ENCODE results near the gene FTH1.
A peak's percentile ranks its signal among the peaks of the same experiment; 100 is the strongest.
"Not testable (repeated sequence)": the region's sequence is repeated elsewhere in the genome, so short reads cannot be mapped to it uniquely, and the experiment has no call there.

Gene FTH1

DNA sequence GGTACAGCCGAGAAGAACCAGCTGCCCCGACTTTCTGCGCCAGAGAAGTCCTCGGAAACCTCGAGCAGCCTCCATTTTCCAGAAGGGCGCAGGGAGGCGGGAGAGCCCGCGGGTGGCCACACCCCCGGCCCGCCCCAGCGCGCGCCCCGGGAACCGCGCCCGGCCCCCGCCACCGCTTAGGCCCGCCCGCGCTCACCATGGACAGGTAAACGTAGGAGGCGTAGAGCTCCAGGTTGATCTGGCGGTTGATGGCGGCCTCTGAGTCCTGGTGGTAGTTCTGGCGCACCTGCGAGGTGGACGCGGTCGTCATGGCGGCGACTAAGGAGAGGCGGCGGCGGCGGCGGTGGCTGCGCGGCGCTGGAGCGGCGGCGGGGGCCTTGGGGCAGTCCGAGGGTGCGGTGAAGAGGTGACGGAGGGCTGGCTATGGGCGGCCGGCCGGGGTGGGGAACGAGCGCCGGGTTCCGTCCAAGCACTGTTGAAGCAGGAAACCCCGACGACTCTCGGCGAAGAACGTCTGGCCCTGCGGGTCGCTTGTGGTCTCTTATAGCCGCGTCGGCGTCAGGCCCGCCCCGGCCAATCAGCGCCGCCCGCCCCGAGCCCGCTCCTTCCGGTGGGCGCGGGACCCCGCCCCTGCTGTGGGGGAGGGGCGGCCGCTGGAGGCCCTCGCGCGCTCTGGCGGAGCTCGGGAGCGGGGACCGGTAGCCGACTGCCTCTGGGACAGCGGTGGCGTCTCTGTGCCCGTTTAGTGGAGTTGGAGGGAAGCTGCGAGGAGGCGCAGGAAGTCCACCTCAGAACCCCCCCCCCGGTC, at the start of gene FTH1:
Gene FTH1 (minus strand): TSS at position 519 of the 808 bp plus-strand sequence. CDS start 209 bp downstream, at position 310.
- Mint-ChIP-seq H3K36me3 (peaks cover 23 to 36% of the 10 kb centered on the region in 2 donors), H3K4me1 (peaks cover 53 to 78% of the 10 kb centered on the region in 2 donors), H3K27me3 (no peaks in the 10 kb centered on the region), H3K27ac (peak within 1 kb of the TSS; percentile 96), H3K4me3 (peak within 1 kb of the TSS; percentile 88 to 90), H3K9me3 (no peaks in the 10 kb centered on the region)
- DNase-seq: peak; percentile 85
- peak; percentile 58 to 67 for ATAC-seq (replicated peaks)

DNA sequence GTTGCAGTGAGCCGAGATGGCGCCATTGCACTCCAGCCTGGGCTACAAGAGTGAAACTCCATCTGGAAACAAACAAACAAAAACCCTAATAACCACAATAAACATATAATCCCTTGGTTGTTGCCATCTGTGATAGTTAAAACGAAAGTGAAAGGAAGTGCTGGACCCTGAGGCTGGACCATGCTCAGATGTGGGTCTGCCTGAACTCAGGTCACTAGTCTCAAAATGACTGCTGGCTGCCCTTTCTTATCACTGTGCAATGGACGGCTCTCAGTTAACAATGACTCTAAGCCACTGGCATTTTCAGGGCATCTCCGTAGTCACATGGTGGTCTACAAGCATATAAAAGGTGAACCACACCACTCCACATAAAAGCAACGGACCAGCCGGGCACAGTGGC, 48.2 kb upstream of the FTH1 start:
- Mint-ChIP-seq H3K36me3 (no peaks in the 10 kb centered on the region), H3K4me1 (peaks cover 4 to 11% of the 10 kb centered on the region in 2 donors), H3K27ac (no peak overlapping the region), H3K4me3 (no peak overlapping the region), H3K27me3 (peaks cover 4 to 5% of the 10 kb centered on the region in 2 donors), H3K9me3 (peaks cover 0 to 1% of the 10 kb centered on the region in 2 donors)
- DNase-seq (no peak), ATAC-seq (replicated peaks) (no peak)

DNA sequence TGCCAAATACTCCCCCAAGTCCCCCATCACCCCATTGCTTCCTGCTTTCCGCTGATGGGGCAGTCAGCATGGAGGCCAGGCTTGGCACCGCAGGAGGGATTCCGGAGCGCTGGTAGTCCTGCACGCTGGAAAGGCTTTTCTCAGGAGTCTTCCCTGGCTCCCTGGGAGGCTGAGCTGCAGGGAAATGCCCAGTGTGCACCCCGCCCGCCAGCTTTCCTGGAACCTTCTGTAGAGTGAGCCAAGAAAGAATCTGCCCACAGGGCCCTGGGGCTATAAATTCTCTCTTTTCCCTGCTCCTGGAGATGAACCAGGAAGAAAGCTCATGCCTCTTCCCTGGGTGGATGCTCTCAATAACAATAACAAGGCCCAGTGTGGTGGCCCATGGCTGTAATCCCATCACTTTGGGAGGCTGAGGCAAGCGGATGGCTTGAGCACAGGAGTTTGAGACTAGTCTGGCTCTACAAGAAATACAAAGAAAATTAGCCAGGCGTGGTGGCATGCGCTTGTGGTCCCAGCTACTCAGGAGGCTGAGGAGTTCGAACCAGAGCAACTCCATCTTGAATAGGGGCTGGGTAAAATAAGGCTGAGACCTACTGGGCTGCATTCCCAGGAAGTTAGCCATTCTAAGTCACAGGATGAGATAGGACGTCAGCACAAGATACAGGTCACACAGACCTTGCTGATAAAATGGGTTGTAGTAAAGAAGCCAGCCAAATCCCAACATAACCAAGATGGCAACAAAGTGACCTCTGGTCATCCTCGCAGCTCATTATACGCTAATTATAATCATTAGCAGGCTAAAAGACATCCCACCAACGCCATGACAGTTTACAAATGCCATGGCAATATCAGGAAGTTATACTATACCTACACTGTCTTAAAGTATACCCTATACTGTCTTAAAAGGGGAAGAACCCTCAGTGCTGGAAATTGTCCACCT, 46.4 kb upstream of the FTH1 start:
- Mint-ChIP-seq H3K27ac (no peak overlapping the region), H3K9me3 (no peaks in the 10 kb centered on the region), H3K4me1 (peaks cover 0 to 3% of the 10 kb centered on the region in 2 donors), H3K4me3 (no peak overlapping the region), H3K36me3 (no peaks in the 10 kb centered on the region), H3K27me3 (peaks cover 4 to 5% of the 10 kb centered on the region in 2 donors)
- ATAC-seq (replicated peaks): no peak
- no peak for DNase-seq

DNA sequence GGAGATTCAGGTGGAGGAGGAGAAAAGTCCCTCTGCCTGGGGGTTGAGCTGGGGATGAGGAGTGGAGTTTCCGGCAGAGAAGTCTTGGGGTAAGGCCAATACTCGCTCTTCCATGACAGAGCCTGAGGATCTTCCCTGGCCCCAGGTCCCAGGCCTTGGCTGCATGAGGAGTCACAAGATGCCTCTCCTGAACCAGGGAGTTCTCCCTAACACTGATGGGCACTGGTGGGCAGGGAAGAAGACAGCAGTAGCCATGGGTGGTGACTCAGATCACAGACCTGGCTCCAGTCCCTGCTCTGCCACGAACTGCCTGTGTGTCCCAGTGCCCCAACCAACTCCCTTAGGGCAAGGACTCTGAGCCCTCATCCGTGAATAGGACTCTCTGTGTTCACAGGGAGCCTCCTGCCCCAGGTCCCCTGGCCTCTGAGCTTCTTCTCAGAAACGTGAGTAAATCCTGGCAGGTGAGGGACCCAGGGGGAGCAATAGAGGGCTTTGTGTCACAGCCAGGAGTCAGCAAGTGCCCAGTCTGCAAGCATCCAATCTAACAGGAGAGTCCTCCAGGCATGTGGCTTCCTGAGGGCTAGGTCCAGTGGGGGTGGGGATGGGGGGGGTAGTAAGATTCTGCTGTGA, 45.5 kb upstream of the FTH1 start:
- H3K4me1 Mint-ChIP-seq: no peaks in the 10 kb centered on the region
- H3K4me3 Mint-ChIP-seq: no peak overlapping the region
- no peaks in the 10 kb centered on the region for H3K36me3 Mint-ChIP-seq
- peaks cover 4 to 5% of the 10 kb centered on the region in 2 donors for H3K27me3 Mint-ChIP-seq
- H3K9me3 Mint-ChIP-seq: no peaks in the 10 kb centered on the region
- DNase-seq (no peak), ATAC-seq (replicated peaks) (no peak)
- no peak overlapping the region for H3K27ac Mint-ChIP-seq

DNA sequence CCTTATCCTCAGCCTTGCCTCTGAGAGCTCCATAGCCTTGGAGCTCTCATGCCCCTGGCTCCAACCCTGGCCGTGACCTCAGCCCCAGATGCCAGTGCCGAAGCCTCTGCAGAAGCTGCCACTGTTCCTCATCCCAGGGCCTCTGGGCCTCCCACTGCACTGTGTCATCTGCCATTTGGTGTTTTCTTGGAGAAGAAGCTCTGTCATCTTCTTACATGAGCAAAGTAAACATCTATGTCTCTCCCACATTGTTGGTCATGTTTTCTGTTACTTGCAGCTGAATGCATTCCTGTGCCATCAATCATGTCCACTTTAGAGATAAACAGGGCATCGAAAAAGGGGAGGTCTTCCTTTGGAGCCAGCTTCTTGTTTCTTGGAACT, 45.0 kb upstream of the FTH1 start:
- no peaks in the 10 kb centered on the region for H3K9me3 Mint-ChIP-seq
- no peaks in the 10 kb centered on the region for H3K36me3 Mint-ChIP-seq
- ATAC-seq (replicated peaks) (no peak), DNase-seq (no peak)
- no peak overlapping the region for H3K4me3 Mint-ChIP-seq
- H3K27me3 Mint-ChIP-seq: peaks cover 4 to 5% of the 10 kb centered on the region in 2 donors
- H3K27ac Mint-ChIP-seq: no peak overlapping the region
- no peaks in the 10 kb centered on the region for H3K4me1 Mint-ChIP-seq

DNA sequence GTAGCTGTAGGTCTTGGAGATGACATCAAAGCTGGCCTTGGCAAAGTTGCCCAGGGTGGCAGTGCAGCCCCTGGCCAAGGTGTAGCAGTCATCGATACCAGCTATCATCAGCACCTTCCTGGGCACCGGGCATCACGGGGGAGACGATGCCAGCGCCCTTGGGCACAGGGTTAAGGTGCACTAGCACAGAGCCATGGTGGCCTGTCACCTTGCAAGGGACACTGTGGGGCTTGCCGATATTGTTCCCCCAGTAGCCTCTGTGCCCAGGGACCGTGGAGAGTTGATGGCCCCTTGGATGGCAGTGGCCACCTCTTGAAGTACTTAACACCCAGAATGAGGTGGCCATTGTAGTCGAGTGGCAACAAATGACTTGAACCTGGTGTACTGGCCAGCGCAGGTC, 44.4 kb upstream of the FTH1 start:
- DNase-seq: no peak
- Mint-ChIP-seq H3K4me3 (no peak overlapping the region), H3K4me1 (no peaks in the 10 kb centered on the region), H3K27me3 (peaks cover 4 to 5% of the 10 kb centered on the region in 2 donors), H3K27ac (no peak overlapping the region), H3K9me3 (no peaks in the 10 kb centered on the region), H3K36me3 (no peaks in the 10 kb centered on the region)
- ATAC-seq (replicated peaks): no peak

DNA sequence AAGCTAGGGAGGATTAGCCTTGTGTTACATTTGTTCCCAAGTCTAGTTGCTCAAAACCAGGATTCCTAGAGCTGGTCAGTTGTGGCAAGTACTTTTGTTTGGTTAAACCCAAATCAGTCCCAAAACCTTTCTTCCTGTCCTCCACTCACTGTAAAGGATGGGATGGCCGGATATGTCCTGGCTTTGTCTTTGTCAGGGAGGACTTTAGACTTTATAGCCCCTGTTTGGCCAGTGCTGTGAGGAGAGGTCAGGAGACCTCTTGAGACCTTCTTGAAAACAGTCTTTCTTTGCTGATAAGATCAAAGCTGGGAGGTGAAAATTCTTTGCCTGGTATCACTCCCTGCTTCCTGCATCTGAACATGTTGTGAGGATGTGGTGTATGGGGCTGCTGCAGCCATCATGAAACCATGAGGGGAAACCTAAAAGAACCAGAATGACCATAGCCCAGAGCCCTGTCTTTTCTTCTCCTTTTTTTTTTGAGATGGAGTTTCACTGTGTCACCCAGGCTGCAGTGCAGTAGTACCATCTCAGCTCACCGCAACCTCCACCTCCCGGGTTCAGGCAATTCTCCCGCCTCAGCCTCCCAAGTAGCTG, 43.6 kb upstream of the FTH1 start:
- DNase-seq (no peak), ATAC-seq (replicated peaks) (no peak)
- Mint-ChIP-seq H3K27me3 (peaks cover 4 to 5% of the 10 kb centered on the region in 2 donors), H3K4me1 (no peaks in the 10 kb centered on the region), H3K27ac (no peak overlapping the region), H3K9me3 (no peaks in the 10 kb centered on the region), H3K4me3 (no peak overlapping the region), H3K36me3 (no peaks in the 10 kb centered on the region)

DNA sequence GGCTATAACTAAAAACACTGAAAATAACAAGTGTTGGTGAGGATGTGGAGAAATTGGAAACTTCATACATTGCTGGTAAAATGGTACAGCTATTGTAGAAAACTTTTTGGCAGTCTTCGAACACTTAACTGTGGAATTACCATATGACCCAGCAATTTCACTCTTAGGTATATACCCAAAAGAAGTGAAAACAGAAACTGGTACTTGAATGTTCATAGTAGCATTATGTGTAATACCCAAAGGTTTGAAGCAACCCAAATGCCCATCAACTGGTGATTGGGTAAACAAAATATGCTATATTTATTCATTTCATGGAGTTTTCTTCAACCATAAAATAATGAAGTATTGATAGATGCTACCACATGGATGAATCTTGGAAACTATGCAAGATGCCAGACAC, 40.8 kb upstream of the FTH1 start:
- peak; percentile 60 to 72 for ATAC-seq (replicated peaks)
- Mint-ChIP-seq H3K27ac (no peak overlapping the region), H3K36me3 (no peaks in the 10 kb centered on the region)

DNA sequence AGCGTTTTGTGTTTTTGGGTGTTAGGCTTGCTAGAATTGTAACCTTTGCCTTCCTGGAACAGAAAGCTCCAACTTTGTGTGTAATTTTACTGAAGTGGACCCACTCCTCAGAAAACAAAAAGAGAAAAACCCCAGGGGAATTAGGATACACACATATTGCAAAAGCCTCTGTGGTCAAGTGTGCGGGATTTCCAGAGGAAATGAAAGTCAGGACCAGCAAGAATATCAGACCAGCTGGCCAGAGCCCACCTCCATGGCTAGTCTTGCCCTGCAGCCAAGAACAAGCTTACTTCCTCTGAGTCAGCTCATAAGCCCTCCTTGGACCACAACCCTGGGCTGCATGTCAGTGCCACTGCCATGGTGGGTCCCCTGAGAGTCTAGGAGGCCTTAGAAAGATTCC, 37.0 kb upstream of the FTH1 start:
- DNase-seq (peak; percentile 32), ATAC-seq (replicated peaks) (peak; percentile 77 to 93)
- H3K36me3 Mint-ChIP-seq: peaks cover 5 to 6% of the 10 kb centered on the region in 2 donors
- H3K4me3 Mint-ChIP-seq: no peak overlapping the region
- peaks cover 2 to 4% of the 10 kb centered on the region in 2 donors for H3K9me3 Mint-ChIP-seq
- peaks cover 0 to 6% of the 10 kb centered on the region in 2 donors for H3K27me3 Mint-ChIP-seq
- peaks cover 7 to 14% of the 10 kb centered on the region in 2 donors for H3K4me1 Mint-ChIP-seq
- H3K27ac Mint-ChIP-seq: no peak overlapping the region

More for the DNA sequence above, 40.8 kb upstream of the FTH1 start:
- H3K9me3 Mint-ChIP-seq: no peaks in the 10 kb centered on the region
- H3K27me3 Mint-ChIP-seq: peaks cover 4 to 5% of the 10 kb centered on the region in 2 donors
- DNase-seq: no peak
- peaks cover 7 to 14% of the 10 kb centered on the region in 2 donors for H3K4me1 Mint-ChIP-seq
- H3K4me3 Mint-ChIP-seq: no peak overlapping the region

DNA sequence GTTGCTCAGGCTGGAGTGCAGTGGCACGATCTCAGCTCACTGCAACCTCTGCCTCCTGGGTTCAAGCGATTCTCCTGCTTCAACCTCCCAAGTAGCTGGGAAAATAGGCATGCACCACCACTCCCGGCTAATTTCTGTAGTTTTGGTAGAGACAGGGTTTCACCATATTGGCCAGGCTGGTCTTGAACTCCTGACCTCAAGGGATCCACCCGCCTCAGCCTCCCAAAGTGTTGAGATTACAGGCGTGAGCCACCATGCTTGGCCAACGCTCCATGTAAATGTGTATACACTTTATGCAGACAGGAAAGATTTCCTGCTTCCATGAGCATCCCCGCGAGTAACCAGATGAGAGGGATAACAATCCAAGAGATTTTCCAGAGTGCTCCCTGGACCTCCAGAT, 34.8 kb upstream of the FTH1 start:
- H3K27me3 Mint-ChIP-seq; DNase-seq; H3K4me3 Mint-ChIP-seq; H3K27ac Mint-ChIP-seq; H3K9me3 Mint-ChIP-seq; ATAC-seq (replicated peaks): not testable (repeated sequence)
- peaks cover 17 to 18% of the 10 kb centered on the region in 2 donors for H3K36me3 Mint-ChIP-seq
- peaks cover 7 to 14% of the 10 kb centered on the region in 2 donors for H3K4me1 Mint-ChIP-seq

DNA sequence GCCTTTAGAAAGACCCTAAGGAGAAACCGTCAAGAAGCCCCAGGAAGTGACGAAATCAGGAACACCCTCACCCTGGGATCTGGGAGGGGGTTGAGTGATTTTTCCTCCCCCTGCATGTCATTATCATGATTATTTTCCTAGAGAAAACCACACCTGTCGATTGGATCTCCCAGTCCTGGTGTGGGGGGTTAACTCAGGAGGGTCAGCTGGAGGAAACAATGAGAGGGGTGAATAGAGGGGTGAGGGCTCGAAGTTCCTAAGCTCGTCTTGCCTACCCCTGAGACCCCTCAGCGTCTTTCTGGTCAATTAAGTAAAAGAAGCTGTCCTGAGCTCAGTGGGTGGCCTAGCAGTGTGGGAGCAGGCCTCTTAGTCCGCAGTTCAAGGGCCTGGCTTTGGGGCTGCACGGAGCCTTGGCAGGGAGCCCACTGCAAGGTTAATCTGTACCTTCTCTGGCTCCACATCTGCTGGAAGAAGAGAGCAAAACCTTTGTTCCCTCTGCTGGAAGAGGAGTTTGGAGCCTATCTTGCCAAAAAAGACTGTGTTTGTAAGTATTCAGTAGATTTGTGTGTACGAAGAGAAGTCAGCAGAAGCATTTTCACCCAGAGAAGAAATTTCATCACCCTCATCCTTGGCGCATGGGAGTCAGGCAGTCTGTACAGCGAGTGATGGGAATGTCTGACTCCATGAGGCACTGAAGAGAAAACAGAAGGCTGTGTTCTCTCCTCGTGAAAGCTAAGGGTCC, 34.2 kb upstream of the FTH1 start:
- peaks cover 7 to 14% of the 10 kb centered on the region in 2 donors for H3K4me1 Mint-ChIP-seq
- DNase-seq (no peak), ATAC-seq (replicated peaks) (no peak)
- peaks cover 0 to 6% of the 10 kb centered on the region in 2 donors for H3K27me3 Mint-ChIP-seq
- peaks cover 9% of the 10 kb centered on the region in 2 donors for H3K9me3 Mint-ChIP-seq
- peaks cover 17 to 18% of the 10 kb centered on the region in 2 donors for H3K36me3 Mint-ChIP-seq
- H3K4me3 Mint-ChIP-seq: no peak overlapping the region
- H3K27ac Mint-ChIP-seq: no peak overlapping the region

DNA sequence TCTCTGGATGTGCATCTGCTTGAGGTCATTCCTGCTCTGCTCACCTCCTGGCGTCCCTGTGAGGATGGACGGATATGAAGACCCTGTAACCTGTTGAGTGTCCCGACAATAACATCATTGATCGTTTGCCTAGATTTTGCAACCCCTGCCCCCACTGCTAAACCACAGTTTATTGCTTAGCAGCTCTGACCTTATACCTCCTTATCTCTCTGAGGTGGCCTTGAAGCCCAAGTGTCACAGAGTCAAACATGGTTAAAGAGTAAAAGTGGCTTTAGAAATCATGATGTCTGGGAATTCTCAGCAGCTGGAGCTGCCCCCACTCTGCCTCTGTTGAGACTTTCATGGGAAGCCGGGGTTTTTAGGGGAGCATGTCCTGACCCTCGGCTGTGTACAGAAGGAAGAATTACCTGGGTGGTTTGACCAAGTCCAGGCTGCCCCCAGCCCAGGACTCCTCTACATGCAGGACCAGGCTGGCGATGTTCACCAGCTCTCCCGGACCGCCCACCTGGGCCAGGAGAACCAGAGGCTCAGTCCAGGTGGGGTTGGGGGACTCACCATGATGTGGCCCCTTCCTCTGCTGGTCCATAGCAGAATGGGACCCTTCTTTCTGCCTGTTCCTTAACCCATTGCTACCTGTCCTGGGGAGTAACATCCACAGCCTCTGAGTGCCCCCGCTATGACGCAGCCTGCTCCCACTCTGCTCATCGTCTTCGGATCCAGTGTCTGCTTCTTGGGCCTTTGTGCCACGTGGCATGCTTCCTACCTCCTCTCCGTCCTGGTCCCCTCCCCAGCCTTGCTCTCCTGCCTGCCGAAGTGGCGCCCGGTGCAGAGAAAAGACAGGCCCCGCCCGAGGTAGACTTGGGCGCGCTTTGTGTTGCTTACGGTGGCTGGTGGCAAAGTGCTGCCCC, 33.4 kb upstream of the FTH1 start:
- H3K36me3 Mint-ChIP-seq: peaks cover 17 to 18% of the 10 kb centered on the region in 2 donors
- no peak overlapping the region for H3K27ac Mint-ChIP-seq
- no peak for ATAC-seq (replicated peaks)
- peaks cover 0 to 6% of the 10 kb centered on the region in 2 donors for H3K27me3 Mint-ChIP-seq
- peaks cover 7 to 14% of the 10 kb centered on the region in 2 donors for H3K4me1 Mint-ChIP-seq
- DNase-seq: no peak
- H3K4me3 Mint-ChIP-seq: no peak overlapping the region
- H3K9me3 Mint-ChIP-seq: peaks cover 9% of the 10 kb centered on the region in 2 donors
